Measurements from ENCODE around the gene ELMO1.

The ELMO1 gene

GRCh38 chr7:36920433-36920832, 528.2 kb downstream of the ELMO1 start:
- Histone ChIP-seq H3K79me2 (ENCODE audit: insufficient read depth, low read length) (no peaks in the 10 kb centered on the region), H3K4me1 (ENCODE audit: insufficient read depth, low read length) (no peaks in the 10 kb centered on the region), H2AFZ (ENCODE audit: low read depth, low read length) (no peak overlapping the region), H3K36me3 (ENCODE audit: insufficient read depth, low read length) (no peaks in the 10 kb centered on the region), H3K4me2 (ENCODE audit: insufficient read depth, low read length) (no peak overlapping the region), H3K27ac (ENCODE audit: low read length) (no peak overlapping the region), H3K27me3 (ENCODE audit: insufficient read depth, low read length, poor library complexity) (no peaks in the 10 kb centered on the region), H3K9me3 (ENCODE audit: insufficient read depth, low read length, severe bottlenecking) (no peaks in the 10 kb centered on the region), H3K4me3 (ENCODE audit: low read depth in 1 of 2, low read length in 2 of 2) (no peak overlapping the region), H4K20me1 (ENCODE audit: insufficient read depth, low read length) (no peaks in the 10 kb centered on the region), H3K9ac (ENCODE audit: low read depth, low read length) (no peak overlapping the region)
- TF ChIP-seq CTCF (IDR thresholded peaks at IDR 0.05; ENCODE audit: borderline replicate concordance, extremely low read depth, low read length, poor library complexity, severe bottlenecking) (no peak), EZH2 (IDR thresholded peaks at IDR 0.05; ENCODE audit: borderline replicate concordance, low read depth, low read length, severe bottlenecking) (no peak)
- no peak for ATAC-seq (ENCODE audit: insufficient read depth, low read depth)
- DNase-seq, result no peak

GRCh38 chr7:36919738-36920137, 528.9 kb downstream of the ELMO1 start:
- H3K27ac ChIP-seq (ENCODE audit: low read length), result no peak overlapping the region
- no peaks in the 10 kb centered on the region for H4K20me1 ChIP-seq (ENCODE audit: insufficient read depth, low read length)
- H3K79me2 ChIP-seq (ENCODE audit: insufficient read depth, low read length), result no peaks in the 10 kb centered on the region
- no peak for ATAC-seq (ENCODE audit: insufficient read depth, low read depth)
- TF ChIP-seq CTCF (IDR thresholded peaks at IDR 0.05; ENCODE audit: borderline replicate concordance, extremely low read depth, low read length, poor library complexity, severe bottlenecking) (no peak), EZH2 (IDR thresholded peaks at IDR 0.05; ENCODE audit: borderline replicate concordance, low read depth, low read length, severe bottlenecking) (no peak)
- H3K9ac ChIP-seq (ENCODE audit: low read depth, low read length), result no peak overlapping the region
- no peaks in the 10 kb centered on the region for H3K36me3 ChIP-seq (ENCODE audit: insufficient read depth, low read length)
- no peak overlapping the region for H2AFZ ChIP-seq (ENCODE audit: low read depth, low read length)
- H3K4me2 ChIP-seq (ENCODE audit: insufficient read depth, low read length), result no peak overlapping the region
- no peaks in the 10 kb centered on the region for H3K9me3 ChIP-seq (ENCODE audit: insufficient read depth, low read length, severe bottlenecking)
- no peaks in the 10 kb centered on the region for H3K4me1 ChIP-seq (ENCODE audit: insufficient read depth, low read length)
- no peak overlapping the region for H3K4me3 ChIP-seq (ENCODE audit: low read depth in 1 of 2, low read length in 2 of 2)
- no peak for DNase-seq
- H3K27me3 ChIP-seq (ENCODE audit: insufficient read depth, low read length, poor library complexity), result no peaks in the 10 kb centered on the region

GRCh38 chr7:36918591-36918990, 530.1 kb downstream of the ELMO1 start:
- Histone ChIP-seq H3K4me1 (ENCODE audit: insufficient read depth, low read length) (no peaks in the 10 kb centered on the region), H2AFZ (ENCODE audit: low read depth, low read length) (no peak overlapping the region), H3K4me2 (ENCODE audit: insufficient read depth, low read length) (no peak overlapping the region), H3K9ac (ENCODE audit: low read depth, low read length) (no peak overlapping the region), H3K9me3 (ENCODE audit: insufficient read depth, low read length, severe bottlenecking) (no peaks in the 10 kb centered on the region), H3K27ac (ENCODE audit: low read length) (no peak overlapping the region), H3K27me3 (ENCODE audit: insufficient read depth, low read length, poor library complexity) (no peaks in the 10 kb centered on the region), H4K20me1 (ENCODE audit: insufficient read depth, low read length) (no peaks in the 10 kb centered on the region), H3K79me2 (ENCODE audit: insufficient read depth, low read length) (no peaks in the 10 kb centered on the region), H3K36me3 (ENCODE audit: insufficient read depth, low read length) (no peaks in the 10 kb centered on the region), H3K4me3 (ENCODE audit: low read depth in 1 of 2, low read length in 2 of 2) (no peak overlapping the region)
- TF ChIP-seq CTCF (IDR thresholded peaks at IDR 0.05; ENCODE audit: borderline replicate concordance, extremely low read depth, low read length, poor library complexity, severe bottlenecking) (no peak), EZH2 (IDR thresholded peaks at IDR 0.05; ENCODE audit: borderline replicate concordance, low read depth, low read length, severe bottlenecking) (no peak)
- DNase-seq (no peak), ATAC-seq (ENCODE audit: insufficient read depth, low read depth) (no peak)

- H3K79me2 ChIP-seq (ENCODE audit: insufficient read depth, low read length), result no peaks in the 10 kb centered on the region
- no peaks in the 10 kb centered on the region for H3K4me1 ChIP-seq (ENCODE audit: insufficient read depth, low read length)
- no peak overlapping the region for H3K4me2 ChIP-seq (ENCODE audit: insufficient read depth, low read length)
- DNase-seq (no peak), ATAC-seq (ENCODE audit: insufficient read depth, low read depth) (no peak)
- H3K27me3 ChIP-seq (ENCODE audit: insufficient read depth, low read length, poor library complexity), result no peaks in the 10 kb centered on the region
- H3K27ac ChIP-seq (ENCODE audit: low read length), result no peak overlapping the region
- H2AFZ ChIP-seq (ENCODE audit: low read depth, low read length), result no peak overlapping the region
- H3K4me3 ChIP-seq (ENCODE audit: low read depth in 1 of 2, low read length in 2 of 2), result no peak overlapping the region
- H3K9me3 ChIP-seq (ENCODE audit: insufficient read depth, low read length, severe bottlenecking), result no peaks in the 10 kb centered on the region
- H3K36me3 ChIP-seq (ENCODE audit: insufficient read depth, low read length), result no peaks in the 10 kb centered on the region
- H3K9ac ChIP-seq (ENCODE audit: low read depth, low read length), result no peak overlapping the region
- no peaks in the 10 kb centered on the region for H4K20me1 ChIP-seq (ENCODE audit: insufficient read depth, low read length)
- TF ChIP-seq CTCF (IDR thresholded peaks at IDR 0.05; ENCODE audit: borderline replicate concordance, extremely low read depth, low read length, poor library complexity, severe bottlenecking) (no peak), EZH2 (IDR thresholded peaks at IDR 0.05; ENCODE audit: borderline replicate concordance, low read depth, low read length, severe bottlenecking) (no peak)
Measured at GRCh38 chr7:36916619-36917018, 532.0 kb downstream of the ELMO1 start.

Data from DND-41 (cell line).